GM20000 (cell line): ENCODE data around the gene TMEM131L.

Source experiments
- DNase-seq: peaks from one replicate; pipeline ENCODE4 v3.0.0; 2012; ENCODE audit warnings: low spot score
- CTCF ChIP-seq: IDR thresholded peaks from 2 replicates; pipeline ENCODE4 v1.5.1; 2012; ENCODE audit warnings: mild to moderate bottlenecking, control low read depth; ENCODE audit errors: extremely low read depth, missing control alignments

Gene TMEM131L

GRCh38 chr4:153472122-153473037, 6.2 kb downstream of the TMEM131L start:
- TF ChIP-seq CTCF: no peak
- peak; percentile 54 for DNase-seq

- no peak for TF ChIP-seq CTCF
- no peak for DNase-seq
Measured at GRCh38 chr4:153474251-153474650, 8.1 kb downstream of the TMEM131L start.

GRCh38 chr4:153476829-153477574, 10.8 kb downstream of the TMEM131L start:
- no peak for TF ChIP-seq CTCF
- DNase-seq: no peak

DNA sequence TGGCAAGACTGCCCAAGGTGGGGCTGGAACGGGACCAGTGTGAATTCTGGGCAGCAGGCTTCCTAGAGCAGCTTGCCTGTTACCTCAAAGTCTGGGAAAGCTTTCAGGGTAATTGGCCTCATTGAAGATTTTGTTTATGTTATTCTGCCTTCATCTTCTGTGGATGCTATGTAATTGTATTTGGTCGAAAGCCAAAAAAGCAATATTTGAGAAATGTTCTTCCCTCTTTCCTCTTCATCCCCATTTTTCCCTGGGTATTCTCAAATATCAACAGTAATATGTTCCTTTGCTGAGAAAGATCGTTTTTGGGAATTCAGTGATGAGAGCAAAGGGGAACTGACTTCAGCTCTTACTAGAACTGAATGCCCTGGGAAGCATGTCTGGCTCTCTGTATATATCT, 12.9 kb downstream of the TMEM131L start:
- DNase-seq: no peak
- no peak for TF ChIP-seq CTCF

DNA sequence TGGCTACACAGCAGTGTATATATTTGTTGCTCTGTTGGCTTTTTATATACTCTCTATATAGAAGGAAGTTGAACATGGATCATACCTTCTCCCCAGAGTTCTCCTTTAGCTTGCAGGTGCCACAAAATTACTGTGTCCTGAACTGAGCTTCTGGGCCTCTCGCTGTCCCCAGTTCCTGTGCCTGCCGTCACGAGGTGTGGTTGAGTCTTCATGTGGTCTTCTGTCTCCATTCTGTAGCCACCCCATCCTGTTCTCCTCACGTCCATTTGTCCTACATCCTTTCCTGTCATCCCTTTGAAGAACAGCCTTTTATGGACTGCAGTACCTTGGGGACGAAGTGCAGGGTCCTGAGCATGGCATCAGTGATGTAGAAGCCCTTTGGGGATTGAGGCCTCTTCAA, 14.5 kb downstream of the TMEM131L start:
- no peak for TF ChIP-seq CTCF
- no peak for DNase-seq

- no peak for TF ChIP-seq CTCF
Measured at GRCh38 chr4:153481478-153481877, 15.3 kb downstream of the TMEM131L start.

More at GRCh38 chr4:153481478-153481877, 15.3 kb downstream of the TMEM131L start:
- no peak for DNase-seq
